Smooth muscle cell (in vitro differentiated cells): ENCODE measurements around the gene GABRB2. TPM values are rescaled to one million over a fixed set of nuclear protein-coding genes. Genes with fewer than 3 reads are reported as not detected.

Experiments used
- DNase-seq: peaks from one replicate; lab custom pipeline; 2025; ENCODE audit not compliant: unreplicated experiment; lab: John Stamatoyannopoulos, UW
- H2AFZ ChIP-seq: fragments of 200-600 bp; sonication (generic); 2 replicates; pipeline ENCODE4 v1.6.0; 2016; ENCODE audit warnings: antibody characterized with exemption, low read depth, mild to moderate bottlenecking
- H3F3A ChIP-seq: fragments of 200-600 bp; sonication (generic); 2 replicates; pipeline ENCODE4 v1.6.0; 2017; ENCODE audit warnings: antibody characterized with exemption, low read depth
- H3K27ac ChIP-seq: fragments of 200-600 bp; sonication (generic); 2 replicates; pipeline ENCODE4 v1.5.1; 2016; ENCODE audit warnings: low read depth, mild to moderate bottlenecking
- H3K27me3 ChIP-seq: fragments of 200-600 bp; sonication (generic); 2 replicates; pipeline ENCODE4 v1.6.1; 2016; ENCODE audit warnings: low read depth, mild to moderate bottlenecking
- H3K36me3 ChIP-seq: fragments of 200-600 bp; sonication (generic); 2 replicates; pipeline ENCODE4 v1.5.1; 2016; ENCODE audit warnings: low read depth
- H3K4me1 ChIP-seq: fragments of 200-600 bp; sonication (generic); 2 replicates; pipeline ENCODE4 v1.5.1; 2016; ENCODE audit warnings: low read depth
- H3K4me2 ChIP-seq: fragments of 200-600 bp; sonication (generic); 2 replicates; pipeline ENCODE4 v1.6.0; 2016; ENCODE audit warnings: mild to moderate bottlenecking
- H3K4me3 ChIP-seq: fragments of 200-600 bp; sonication (generic); 2 replicates; pipeline ENCODE4 v1.5.1; 2016; ENCODE audit warnings: mild to moderate bottlenecking
- H3K79me2 ChIP-seq: fragments of 200-600 bp; sonication (generic); 2 replicates; pipeline ENCODE4 v1.6.0; 2016; ENCODE audit warnings: low read depth, mild to moderate bottlenecking
- H3K9ac ChIP-seq: fragments of 200-600 bp; sonication (generic); 2 replicates; pipeline ENCODE4 v1.6.0; 2016; ENCODE audit warnings: low read depth
- H3K9me3 ChIP-seq: fragments of 200-600 bp; sonication (generic); replicated peaks from 2 replicates; pipeline ENCODE4 v1.5.1; 2016; ENCODE audit warnings: low read depth
- H4K20me1 ChIP-seq: fragments of 200-600 bp; sonication (generic); 2 replicates; pipeline ENCODE4 v1.6.0; 2016; ENCODE audit warnings: low read depth
- CTCF ChIP-seq: fragments of 200-600 bp; sonication (generic); IDR thresholded peaks from 2 replicates; pipeline ENCODE4 v1.5.1; 2017; ENCODE audit warnings: borderline replicate concordance, mild to moderate bottlenecking, antibody characterized with exemption; ENCODE audit not compliant: insufficient read depth, poor library complexity, severe bottlenecking
- WGBS: methylation state at CpG from one replicate; pipeline ENCODE4 v1.1.7; 2016; ENCODE audit warnings: low lambda C conversion rate; 5-methylcytosine and 5-hydroxymethylcytosine counted together
- polyA plus RNA-seq: library from polyadenylated mRNA; unstranded; fragments of >200 nt; fragmentation: Nextera tagmentation; extraction: Ambion mirVana; gene quantifications from 2 replicates; pipeline ENCODE4 v1.2.1, GENCODE V29; 2016
- total RNA-seq: library from RNA; depleted of rRNA; stranded (reverse); fragments of >200 nt; gene quantifications from 2 replicates; pipeline ENCODE4 v1.2.3, GENCODE V29; 2014

The GABRB2 gene
- total and polyA plus RNA-seq, 2 experiments from 2014 or later: 1.2 to 3.5 TPM

GRCh38 chr5:161414896-161415295, 131.6 kb downstream of the GABRB2 start:
- Histone ChIP-seq H3K27ac (no peak overlapping the region), H3K9ac (no peak overlapping the region), H3K4me1 (no peaks in the 10 kb centered on the region), H3K79me2 (no peaks in the 10 kb centered on the region), H3K36me3 (no peaks in the 10 kb centered on the region), H3K9me3 (no peaks in the 10 kb centered on the region), H2AFZ (no peak overlapping the region), H3K27me3 (no peaks in the 10 kb centered on the region), H4K20me1 (no peaks in the 10 kb centered on the region), H3K4me3 (no peak overlapping the region), H3K4me2 (no peak overlapping the region), H3F3A (no peaks in the 10 kb centered on the region)
- DNase-seq: no peak
- TF ChIP-seq CTCF: no peak
- WGBS: 63% methylated on average over 3 of the region's 3 CpGs

- no peak for DNase-seq
- Histone ChIP-seq H2AFZ (no peak overlapping the region), H3K4me3 (no peak overlapping the region), H3K36me3 (no peaks in the 10 kb centered on the region), H3K79me2 (no peaks in the 10 kb centered on the region), H3K4me2 (no peak overlapping the region), H3F3A (no peaks in the 10 kb centered on the region), H4K20me1 (no peaks in the 10 kb centered on the region), H3K27ac (no peak overlapping the region), H3K9me3 (no peaks in the 10 kb centered on the region), H3K9ac (no peak overlapping the region), H3K4me1 (no peaks in the 10 kb centered on the region), H3K27me3 (no peaks in the 10 kb centered on the region)
- TF ChIP-seq CTCF: no peak
- 87% methylated on average over 2 of the region's 2 CpGs for WGBS
Observed at GRCh38 chr5:161414037-161414436, 132.5 kb downstream of the GABRB2 start.

- H3K27me3 ChIP-seq: no peaks in the 10 kb centered on the region
- H3K9me3 ChIP-seq: no peaks in the 10 kb centered on the region
- TF ChIP-seq CTCF: no peak
- no peak overlapping the region for H2AFZ ChIP-seq
- H3F3A ChIP-seq: no peaks in the 10 kb centered on the region
- H3K36me3 ChIP-seq: no peaks in the 10 kb centered on the region
- H3K4me3 ChIP-seq: no peak overlapping the region
- H3K27ac ChIP-seq: no peak overlapping the region
- H3K79me2 ChIP-seq: no peaks in the 10 kb centered on the region
- no peaks in the 10 kb centered on the region for H4K20me1 ChIP-seq
- H3K9ac ChIP-seq: no peak overlapping the region
- H3K4me2 ChIP-seq: no peak overlapping the region
- DNase-seq: no peak
- H3K4me1 ChIP-seq: no peaks in the 10 kb centered on the region
Observed at GRCh38 chr5:161412792-161413191, 133.7 kb downstream of the GABRB2 start.

- H3K4me2 ChIP-seq: no peak overlapping the region
- peaks cover 3% of the 10 kb centered on the region for H3F3A ChIP-seq
- no peaks in the 10 kb centered on the region for H3K27me3 ChIP-seq
Observed at GRCh38 chr5:161411156-161411555, 135.4 kb downstream of the GABRB2 start.

More at GRCh38 chr5:161411156-161411555, 135.4 kb downstream of the GABRB2 start:
- Histone ChIP-seq H3K36me3 (no peaks in the 10 kb centered on the region), H3K4me3 (no peak overlapping the region), H2AFZ (no peak overlapping the region), H3K4me1 (no peaks in the 10 kb centered on the region), H3K9ac (no peak overlapping the region), H4K20me1 (no peaks in the 10 kb centered on the region), H3K79me2 (no peaks in the 10 kb centered on the region), H3K27ac (peak overlapping the region; percentile 34), H3K9me3 (no peaks in the 10 kb centered on the region)
- no peak for DNase-seq
- no peak for TF ChIP-seq CTCF
